ENCODE data around the gene ACTRT3. TPM values are rescaled to one million over a fixed set of nuclear protein-coding genes. Genes with fewer than 3 reads are reported as not detected.

The ACTRT3 gene
- total and polyA plus RNA-seq, 2 of the 13 experiments (the other 11 are each of a cell fraction or from before 2014, with no cell fraction given) = 0.42 to 0.97 TPM

DNA sequence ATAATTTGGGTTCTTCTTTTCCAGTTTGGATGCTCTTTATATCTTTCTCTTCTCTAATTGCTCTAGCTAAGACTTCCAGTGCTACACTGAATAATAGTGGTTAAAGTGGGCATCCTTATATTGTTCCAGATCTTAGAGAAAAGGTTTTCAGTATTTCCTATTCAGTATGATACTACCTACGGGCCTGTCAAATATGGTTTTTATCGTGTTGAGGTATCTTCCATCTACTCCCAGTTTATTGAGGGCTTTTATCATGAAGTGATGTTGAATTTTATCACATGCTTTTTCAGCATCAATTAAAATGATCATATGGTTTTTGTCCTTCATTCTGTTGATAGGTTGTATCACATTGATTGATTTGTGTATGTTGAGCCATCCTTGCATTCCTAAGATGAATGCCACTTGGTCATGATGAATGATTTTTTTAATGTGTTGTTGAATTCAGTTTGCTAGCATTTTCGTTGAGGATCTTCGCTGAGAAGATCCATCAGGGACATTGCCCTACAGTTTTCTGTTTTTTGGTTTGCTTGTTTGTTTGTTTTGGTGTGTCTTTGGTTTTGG is 46.3 kb upstream of the ACTRT3 start:
- intact Hi-C loops (cut with micrococcal nuclease; ENCODE audit: unreplicated experiment) = no loop called here
- no peak for FAIRE-seq

More for the DNA sequence above, 46.3 kb upstream of the ACTRT3 start:
- H3K79me2 ChIP-seq (ENCODE audit: insufficient read depth, low read length) = no peaks in the 10 kb centered on the region
- H3K27me3 ChIP-seq (ENCODE audit: control insufficient read depth in 1 of 2, insufficient read depth in 2 of 2, low read length in 2 of 2) = peaks cover 0 to 14% of the 10 kb centered on the region in 2 experiments; a peak in 2 of 5 replicates
- no peak overlapping the region for H3K4me2 ChIP-seq (ENCODE audit: low read depth, low read length)
- ChIA-PET CTCF (ENCODE audit: low intra/inter-chr PET ratio, low total read pairs) (no interaction called here), POLR2A (no interaction called here)
- WGBS (ENCODE audit: low lambda C conversion rate) = 1% methylated on average over 4 of the region's 4 CpGs
- no peak overlapping the region for H3K9ac ChIP-seq (ENCODE audit: insufficient read depth, low read depth, low read length)
- H3K4me1 ChIP-seq (ENCODE audit: insufficient read depth, low read length) = peaks cover 14% of the 10 kb centered on the region
- peaks cover 7% of the 10 kb centered on the region for H3K9me3 ChIP-seq (ENCODE audit: low read length)
- H4K20me1 ChIP-seq (ENCODE audit: insufficient read depth, low read length) = no peaks in the 10 kb centered on the region
- TF ChIP-seq HNRNPL (IDR thresholded peaks at IDR 0.05; ENCODE audit: low read depth, low read length) (no peak), ISL2 (CRISPR knock-in tag; IDR thresholded peaks at IDR 0.05) (no peak), SMARCC2 (IDR thresholded peaks at IDR 0.05) (no peak), TOE1 (CRISPR knock-in tag; IDR thresholded peaks at IDR 0.05) (no peak), TOPORS (CRISPR knock-in tag; IDR thresholded peaks at IDR 0.05) (no peak), SMYD3 (CRISPR knock-in tag; IDR thresholded peaks at IDR 0.05) (no peak), DR1 (CRISPR knock-in tag; IDR thresholded peaks at IDR 0.05) (no peak), ZFX (CRISPR knock-in tag; IDR thresholded peaks at IDR 0.05; ENCODE audit: low read depth) (no peak), ZNF441 (CRISPR knock-in tag; IDR thresholded peaks at IDR 0.05; ENCODE audit: borderline replicate concordance) (no peak), ZNF607 (CRISPR knock-in tag; IDR thresholded peaks at IDR 0.05; ENCODE audit: borderline replicate concordance) (no peak), ISX (CRISPR knock-in tag; conservative IDR thresholded peaks at IDR 0.05) (no peak), MYNN (CRISPR knock-in tag; IDR thresholded peaks at IDR 0.05; ENCODE audit: low read depth) (no peak)
- TF ChIP-seq, protein P1, sequence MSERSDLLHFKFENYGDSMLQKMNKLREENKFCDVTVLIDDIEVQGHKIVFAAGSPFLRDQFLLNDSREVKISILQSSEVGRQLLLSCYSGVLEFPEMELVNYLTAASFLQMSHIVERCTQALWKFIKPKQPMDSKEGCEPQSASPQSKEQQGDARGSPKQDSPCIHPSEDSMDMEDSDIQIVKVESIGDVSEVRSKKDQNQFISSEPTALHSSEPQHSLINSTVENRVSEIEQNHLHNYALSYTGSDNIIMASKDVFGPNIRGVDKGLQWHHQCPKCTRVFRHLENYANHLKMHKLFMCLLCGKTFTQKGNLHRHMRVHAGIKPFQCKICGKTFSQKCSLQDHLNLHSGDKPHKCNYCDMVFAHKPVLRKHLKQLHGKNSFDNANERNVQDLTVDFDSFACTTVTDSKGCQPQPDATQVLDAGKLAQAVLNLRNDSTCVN (CRISPR knock-in tag; IDR thresholded peaks at IDR 0.05; ENCODE audit: borderline replicate concordance) = no peak
- TF ChIP-seq, protein P2, sequence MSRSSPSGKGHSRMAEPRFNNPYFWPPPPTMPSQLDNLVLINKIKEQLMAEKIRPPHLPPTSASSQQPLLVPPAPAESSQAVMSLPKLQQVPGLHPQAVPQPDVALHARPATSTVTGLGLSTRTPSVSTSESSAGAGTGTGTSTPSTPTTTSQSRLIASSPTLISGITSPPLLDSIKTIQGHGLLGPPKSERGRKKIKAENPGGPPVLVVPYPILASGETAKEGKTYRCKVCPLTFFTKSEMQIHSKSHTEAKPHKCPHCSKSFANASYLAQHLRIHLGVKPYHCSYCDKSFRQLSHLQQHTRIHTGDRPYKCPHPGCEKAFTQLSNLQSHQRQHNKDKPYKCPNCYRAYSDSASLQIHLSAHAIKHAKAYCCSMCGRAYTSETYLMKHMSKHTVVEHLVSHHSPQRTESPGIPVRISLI (CRISPR knock-in tag; IDR thresholded peaks at IDR 0.05; ENCODE audit: borderline replicate concordance) = no peak
- TF ChIP-seq, protein P3, sequence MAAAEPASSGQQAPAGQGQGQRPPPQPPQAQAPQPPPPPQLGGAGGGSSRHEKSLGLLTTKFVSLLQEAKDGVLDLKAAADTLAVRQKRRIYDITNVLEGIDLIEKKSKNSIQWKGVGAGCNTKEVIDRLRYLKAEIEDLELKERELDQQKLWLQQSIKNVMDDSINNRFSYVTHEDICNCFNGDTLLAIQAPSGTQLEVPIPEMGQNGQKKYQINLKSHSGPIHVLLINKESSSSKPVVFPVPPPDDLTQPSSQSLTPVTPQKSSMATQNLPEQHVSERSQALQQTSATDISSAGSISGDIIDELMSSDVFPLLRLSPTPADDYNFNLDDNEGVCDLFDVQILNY (CRISPR knock-in tag; conservative IDR thresholded peaks at IDR 0.05) = no peak
- in situ Hi-C loops (cut with HindIII; ENCODE audit: extremely low pct_ligation_motif_present, low pct_unique_long_range_greater_than_20kb) = no loop called here
- no peak for DNase-seq (ENCODE audit: low spot score)
- ATAC-seq = no peak
- H3K4me3 ChIP-seq (replicated peaks in 1 of 3; ENCODE audit: insufficient read depth in 1 of 3, low read depth in 2 of 3, low read length in 3 of 3) = no peak overlapping the region
- no peaks in the 10 kb centered on the region for H3K36me3 ChIP-seq (replicated peaks in 1 of 2; ENCODE audit: control insufficient read depth in 1 of 2, insufficient read depth in 2 of 2, low read length in 2 of 2)
- BruUV-seq (replicated peaks) = no TSS peak
- H3K27ac ChIP-seq (ENCODE audit: extremely low read length, insufficient read depth, low read length) = no peak overlapping the region
- H2AFZ ChIP-seq (ENCODE audit: low read length) = no peak overlapping the region
